HCT116 (cell line): ENCODE results near the gene C4orf50. TPM values are rescaled to one million over a fixed set of nuclear protein-coding genes. Genes with fewer than 3 reads are reported as not detected.

Experiments used
- ATAC-seq: fragments of 200-7000 bp; cut with Tn5 transposase; 2 replicates; pipeline ENCODE4 v1.9.1; 2020; ENCODE audit warnings: mild to moderate bottlenecking, moderate library complexity
- BruUV-seq: library from RNA; stranded (reverse); fragments of 400-500 nt; replicated peaks from 2 replicates; lab custom pipeline; 2021; lab: Mats Ljungman, UMichigan
- CTCF ChIA-PET: fragments of 300-600 bp; sonication (Branson Sonifier 250); formaldehyde crosslinking; loops from one replicate; lab custom pipeline; 2021; ENCODE audit warnings: antibody characterized with exemption; lab: Charles Lee
- POLR2A ChIA-PET: fragments of 300-600, 350-600 bp; sonication (Branson Sonifier 250); formaldehyde crosslinking; loops from one replicate; lab custom pipeline; 2021; ENCODE audit warnings: antibody characterized with exemption; lab: Charles Lee
- RAD21 ChIA-PET, 2 experiments: fragments of 300-600 bp; sonication (Branson Sonifier 250); formaldehyde crosslinking; loops; one replicate each; lab custom pipeline; 2023; ENCODE audit warnings: low total read pairs in 2 of 2; ENCODE audit not compliant: uncharacterized antibody in 2 of 2, unreplicated experiment in 2 of 2, low non-redundant PET in 1 of 2; lab: Charles Lee
- DNase-seq: peaks from one replicate; pipeline ENCODE4 v3.0.0-alpha.2; 2010; ENCODE audit warnings: low read depth, low spot score
- H2AFZ ChIP-seq: fragments of 200-600 bp; shearing (Covaris generic), sonication (generic); 2 replicates; pipeline ENCODE4 v1.6.1; 2017; ENCODE audit warnings: low read depth, mixed run types, mixed read lengths, antibody characterized with exemption, low read length; ENCODE audit not compliant: poor library complexity, severe bottlenecking
- H3K27ac ChIP-seq: 2 replicates; pipeline ENCODE4 v1.5.1; 2012; ENCODE audit warnings: low read depth, low read length
- H3K27me3 ChIP-seq: fragments of 200-600 bp; sonication (generic); 2 replicates; pipeline ENCODE4 v1.6.1; 2016; ENCODE audit warnings: mixed run types, low read length, mixed read lengths; ENCODE audit not compliant: insufficient read depth
- H3K36me3 ChIP-seq, 2 experiments: fragments of 200-500 bp in 1 of 2; fragments of 200-600 bp in 1 of 2; sonication (Bioruptor generic) in 1 of 2; sonication (generic) in 1 of 2; 2 replicates each; pipeline versions ENCODE4 v1.5.1 to v1.6.1; 2014 to 2016; ENCODE audit warnings: low read length in 2 of 2, inconsistent platforms in 1 of 2, mixed read lengths in 1 of 2, mixed run types in 1 of 2; ENCODE audit not compliant: insufficient read depth in 2 of 2, control insufficient read depth in 1 of 2
- H3K4me1 ChIP-seq, 2 experiments: fragments of 200-600 bp in 1 of 2; sonication (generic) in 1 of 2; 2 replicates each; pipeline versions ENCODE4 v1.5.1 to v1.6.1; 2012 to 2017; ENCODE audit warnings: low read length in 2 of 2, inconsistent platforms in 1 of 2, mild to moderate bottlenecking in 1 of 2, mixed read lengths in 1 of 2, mixed run types in 1 of 2, moderate library complexity in 1 of 2; ENCODE audit not compliant: insufficient read depth in 2 of 2, control insufficient read depth in 1 of 2
- H3K4me2 ChIP-seq: fragments of 200-600 bp; sonication (generic); 2 replicates; pipeline ENCODE4 v1.6.1; 2017; ENCODE audit warnings: mixed run types, low read length, mixed read lengths
- H3K4me3 ChIP-seq, 2 experiments: fragments of 200-600 bp in 1 of 2; sonication (generic) in 1 of 2; replicated peaks in 1 of 2; 2 replicates each; pipeline ENCODE4 v1.5.1; 2011 to 2016; ENCODE audit warnings: low read length in 2 of 2, control low read depth in 1 of 2, low read depth in 1 of 2, mild to moderate bottlenecking in 1 of 2, mixed read lengths in 1 of 2, mixed run types in 1 of 2
- H3K79me2 ChIP-seq: fragments of 200-600 bp; sonication (generic); 2 replicates; pipeline ENCODE4 v1.6.1; 2017; ENCODE audit warnings: mild to moderate bottlenecking, mixed run types, low read length, moderate library complexity, mixed read lengths; ENCODE audit not compliant: insufficient read depth
- H3K9ac ChIP-seq: fragments of 200-600 bp; sonication (generic); 2 replicates; pipeline ENCODE4 v1.6.1; 2016; ENCODE audit warnings: low read length, mixed read lengths
- H3K9me2 ChIP-seq: fragments of 200-600 bp; sonication (generic), shearing (Covaris generic); 2 replicates; pipeline ENCODE4 v1.6.1; 2017; ENCODE audit warnings: mixed run types, mild to moderate bottlenecking, moderate library complexity; ENCODE audit not compliant: insufficient read depth
- H3K9me3 ChIP-seq, 2 experiments: fragments of 200-500 bp in 1 of 2; fragments of 200-600 bp in 1 of 2; sonication (Bioruptor generic) in 1 of 2; sonication (generic) in 1 of 2; 2 replicates each; pipeline ENCODE4 v1.6.1; 2014 to 2017; ENCODE audit warnings: low read length in 2 of 2, mixed read lengths in 2 of 2, inconsistent platforms in 1 of 2, low read depth in 1 of 2, mild to moderate bottlenecking in 1 of 2, mixed run types in 1 of 2, moderate library complexity in 1 of 2; ENCODE audit not compliant: control insufficient read depth in 1 of 2, insufficient read depth in 1 of 2
- H4K20me1 ChIP-seq: fragments of 200-600 bp; sonication (generic), shearing (Covaris generic); 2 replicates; pipeline ENCODE4 v1.6.1; 2017; ENCODE audit warnings: mixed run types, mild to moderate bottlenecking, moderate library complexity; ENCODE audit not compliant: insufficient read depth
- RAD21 ChIP-seq: IDR thresholded peaks from 2 replicates; pipeline ENCODE4 v1.6.1; 2012; ENCODE audit warnings: low read depth, mild to moderate bottlenecking
- intact Hi-C: fragments of 100-400 bp; cut with micrococcal nuclease; formaldehyde crosslinking; loops from 2 replicates; pipeline ENCODE4 v1.10.0; 2022
- total RNA-seq: library from RNA; stranded (reverse); gene quantifications from one replicate; pipeline ENCODE4 v1.2.1, GENCODE V29; 2021; ENCODE audit not compliant: unreplicated experiment
- TF ChIP-seq, protein P1 (sequence below): IDR thresholded peaks from 2 replicates; pipeline ENCODE4 v1.6.1; 2011; ENCODE audit warnings: mild to moderate bottlenecking, low read length, moderate library complexity; ENCODE audit not compliant: insufficient replicate concordance; ENCODE audit errors: extremely low read depth
- TF ChIP-seq, protein P2 (sequence below), 3 experiments: fragments of 200-600 bp in 1 of 3; sonication (generic) in 1 of 3; IDR thresholded peaks in 2 of 3; conservative IDR thresholded peaks in 1 of 3; 2 replicates each; pipeline ENCODE4 v1.5.1; 2012 to 2017; ENCODE audit warnings: low read depth in 2 of 3, low read length in 2 of 3, antibody characterized with exemption in 1 of 3, borderline replicate concordance in 1 of 3, control low read depth in 1 of 3, mild to moderate bottlenecking in 1 of 3, mixed read lengths in 1 of 3, mixed run types in 1 of 3, moderate library complexity in 1 of 3; ENCODE audit not compliant: insufficient read depth in 1 of 3
- TF ChIP-seq, protein P3 (sequence below): IDR thresholded peaks from 2 replicates; pipeline ENCODE4 v1.6.1; 2012; ENCODE audit warnings: low read depth

C4orf50 gene
- total RNA-seq, 1 experiment from 2014 or later = not detected

DNA sequence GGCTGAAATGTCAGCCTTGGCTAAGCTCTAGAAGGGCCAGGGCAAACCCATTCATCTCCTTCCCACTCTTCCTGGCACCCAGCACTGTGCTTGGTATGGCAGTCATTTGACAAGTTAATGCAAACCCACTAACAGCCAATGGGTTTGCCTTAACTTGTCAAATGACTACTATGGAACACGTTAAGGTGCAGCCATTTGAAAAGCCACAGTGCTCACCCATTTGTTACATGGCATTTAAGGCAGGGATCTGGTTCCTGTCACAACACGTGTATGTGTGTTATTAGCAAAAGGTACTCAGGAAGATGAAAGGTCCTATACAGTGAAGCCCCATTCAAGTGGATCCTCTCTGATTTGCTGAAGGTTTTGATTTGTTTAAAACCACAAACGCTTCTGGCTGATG lies 132.5 kb downstream of the C4orf50 start:
- RAD21 ChIA-PET = no interaction called here

More for the DNA sequence above, 132.5 kb downstream of the C4orf50 start:
- H3K4me2 ChIP-seq = no peak overlapping the region
- DNase-seq = no peak
- intact Hi-C loops = no loop called here
- H3K4me1 ChIP-seq = no peaks in the 10 kb centered on the region
- no peaks in the 10 kb centered on the region for H3K36me3 ChIP-seq
- no peak overlapping the region for H3K27ac ChIP-seq
- no peak overlapping the region for H3K4me3 ChIP-seq
- no peak overlapping the region for H2AFZ ChIP-seq
- H3K9ac ChIP-seq = no peak overlapping the region
- no peaks in the 10 kb centered on the region for H4K20me1 ChIP-seq
- no peak for ATAC-seq
- H3K27me3 ChIP-seq = peaks cover 28% of the 10 kb centered on the region; the same call in 1 of the 2 replicates
- TF ChIP-seq, protein P1, sequence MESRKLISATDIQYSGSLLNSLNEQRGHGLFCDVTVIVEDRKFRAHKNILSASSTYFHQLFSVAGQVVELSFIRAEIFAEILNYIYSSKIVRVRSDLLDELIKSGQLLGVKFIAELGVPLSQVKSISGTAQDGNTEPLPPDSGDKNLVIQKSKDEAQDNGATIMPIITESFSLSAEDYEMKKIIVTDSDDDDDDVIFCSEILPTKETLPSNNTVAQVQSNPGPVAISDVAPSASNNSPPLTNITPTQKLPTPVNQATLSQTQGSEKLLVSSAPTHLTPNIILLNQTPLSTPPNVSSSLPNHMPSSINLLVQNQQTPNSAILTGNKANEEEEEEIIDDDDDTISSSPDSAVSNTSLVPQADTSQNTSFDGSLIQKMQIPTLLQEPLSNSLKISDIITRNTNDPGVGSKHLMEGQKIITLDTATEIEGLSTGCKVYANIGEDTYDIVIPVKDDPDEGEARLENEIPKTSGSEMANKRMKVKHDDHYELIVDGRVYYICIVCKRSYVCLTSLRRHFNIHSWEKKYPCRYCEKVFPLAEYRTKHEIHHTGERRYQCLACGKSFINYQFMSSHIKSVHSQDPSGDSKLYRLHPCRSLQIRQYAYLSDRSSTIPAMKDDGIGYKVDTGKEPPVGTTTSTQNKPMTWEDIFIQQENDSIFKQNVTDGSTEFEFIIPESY = no peak
- TF ChIP-seq, protein P2, sequence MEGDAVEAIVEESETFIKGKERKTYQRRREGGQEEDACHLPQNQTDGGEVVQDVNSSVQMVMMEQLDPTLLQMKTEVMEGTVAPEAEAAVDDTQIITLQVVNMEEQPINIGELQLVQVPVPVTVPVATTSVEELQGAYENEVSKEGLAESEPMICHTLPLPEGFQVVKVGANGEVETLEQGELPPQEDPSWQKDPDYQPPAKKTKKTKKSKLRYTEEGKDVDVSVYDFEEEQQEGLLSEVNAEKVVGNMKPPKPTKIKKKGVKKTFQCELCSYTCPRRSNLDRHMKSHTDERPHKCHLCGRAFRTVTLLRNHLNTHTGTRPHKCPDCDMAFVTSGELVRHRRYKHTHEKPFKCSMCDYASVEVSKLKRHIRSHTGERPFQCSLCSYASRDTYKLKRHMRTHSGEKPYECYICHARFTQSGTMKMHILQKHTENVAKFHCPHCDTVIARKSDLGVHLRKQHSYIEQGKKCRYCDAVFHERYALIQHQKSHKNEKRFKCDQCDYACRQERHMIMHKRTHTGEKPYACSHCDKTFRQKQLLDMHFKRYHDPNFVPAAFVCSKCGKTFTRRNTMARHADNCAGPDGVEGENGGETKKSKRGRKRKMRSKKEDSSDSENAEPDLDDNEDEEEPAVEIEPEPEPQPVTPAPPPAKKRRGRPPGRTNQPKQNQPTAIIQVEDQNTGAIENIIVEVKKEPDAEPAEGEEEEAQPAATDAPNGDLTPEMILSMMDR (IDR thresholded peaks at IDR 0.05 in 2 of 3, conservative IDR thresholded peaks at IDR 0.05 in 1 of 3; ENCODE audit: borderline replicate concordance in 1 of 3, insufficient read depth in 1 of 3, low read depth in 2 of 3, low read length in 2 of 3) = no peak
- TF ChIP-seq RAD21 = no peak
- TF ChIP-seq, protein P3, sequence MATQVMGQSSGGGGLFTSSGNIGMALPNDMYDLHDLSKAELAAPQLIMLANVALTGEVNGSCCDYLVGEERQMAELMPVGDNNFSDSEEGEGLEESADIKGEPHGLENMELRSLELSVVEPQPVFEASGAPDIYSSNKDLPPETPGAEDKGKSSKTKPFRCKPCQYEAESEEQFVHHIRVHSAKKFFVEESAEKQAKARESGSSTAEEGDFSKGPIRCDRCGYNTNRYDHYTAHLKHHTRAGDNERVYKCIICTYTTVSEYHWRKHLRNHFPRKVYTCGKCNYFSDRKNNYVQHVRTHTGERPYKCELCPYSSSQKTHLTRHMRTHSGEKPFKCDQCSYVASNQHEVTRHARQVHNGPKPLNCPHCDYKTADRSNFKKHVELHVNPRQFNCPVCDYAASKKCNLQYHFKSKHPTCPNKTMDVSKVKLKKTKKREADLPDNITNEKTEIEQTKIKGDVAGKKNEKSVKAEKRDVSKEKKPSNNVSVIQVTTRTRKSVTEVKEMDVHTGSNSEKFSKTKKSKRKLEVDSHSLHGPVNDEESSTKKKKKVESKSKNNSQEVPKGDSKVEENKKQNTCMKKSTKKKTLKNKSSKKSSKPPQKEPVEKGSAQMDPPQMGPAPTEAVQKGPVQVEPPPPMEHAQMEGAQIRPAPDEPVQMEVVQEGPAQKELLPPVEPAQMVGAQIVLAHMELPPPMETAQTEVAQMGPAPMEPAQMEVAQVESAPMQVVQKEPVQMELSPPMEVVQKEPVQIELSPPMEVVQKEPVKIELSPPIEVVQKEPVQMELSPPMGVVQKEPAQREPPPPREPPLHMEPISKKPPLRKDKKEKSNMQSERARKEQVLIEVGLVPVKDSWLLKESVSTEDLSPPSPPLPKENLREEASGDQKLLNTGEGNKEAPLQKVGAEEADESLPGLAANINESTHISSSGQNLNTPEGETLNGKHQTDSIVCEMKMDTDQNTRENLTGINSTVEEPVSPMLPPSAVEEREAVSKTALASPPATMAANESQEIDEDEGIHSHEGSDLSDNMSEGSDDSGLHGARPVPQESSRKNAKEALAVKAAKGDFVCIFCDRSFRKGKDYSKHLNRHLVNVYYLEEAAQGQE = no peak
- CTCF ChIA-PET = no interaction called here
- H3K9me2 ChIP-seq = no peaks in the 10 kb centered on the region
- POLR2A ChIA-PET = no interaction called here
- BruUV-seq = no TSS peak
- H3K9me3 ChIP-seq = no peaks in the 10 kb centered on the region
- no peaks in the 10 kb centered on the region for H3K79me2 ChIP-seq
